Panc1 (cell line): Measurements from ENCODE around the gene PUSL1. TPM values are rescaled to one million over a fixed set of nuclear protein-coding genes. Genes with fewer than 3 reads are reported as not detected.
A peak's percentile ranks its signal among the peaks of the same experiment; 100 is the strongest.

ENCODE experiments used
- ATAC-seq: fragments of 200-7000 bp; cut with Tn5 transposase; 2 replicates; pipeline ENCODE4 v1.9.1; 2020; ENCODE audit warnings: mild to moderate bottlenecking, moderate library complexity
- BruUV-seq: library from RNA; stranded (reverse); fragments of 400-500 nt; replicated peaks from 2 replicates; lab custom pipeline; 2021; lab: Mats Ljungman, UMichigan
- CTCF ChIA-PET: fragments of 300-600 bp; sonication (Branson Sonifier 250); formaldehyde crosslinking; loops from one replicate; lab custom pipeline; 2022; ENCODE audit warnings: antibody characterized with exemption; lab: Charles Lee
- POLR2A ChIA-PET: fragments of 300-600 bp; sonication (Branson Sonifier 250); formaldehyde crosslinking; loops from one replicate; lab custom pipeline; 2022; ENCODE audit warnings: antibody characterized with exemption; lab: Charles Lee
- DNase-seq: peaks from one replicate; pipeline ENCODE4 v3.0.0-alpha.2; 2010; ENCODE audit warnings: low read depth, low spot score
- H3K27ac ChIP-seq: 2 replicates; pipeline ENCODE4 v1.5.1; 2011; ENCODE audit warnings: mild to moderate bottlenecking, low read length, inconsistent platforms
- H3K27me3 ChIP-seq: fragments of 200-500 bp; sonication (Bioruptor generic); 2 replicates; pipeline ENCODE4 v1.6.0; 2014; ENCODE audit warnings: low read length, inconsistent platforms; ENCODE audit not compliant: control insufficient read depth, insufficient read depth
- H3K36me3 ChIP-seq: fragments of 200-500 bp; sonication (Bioruptor generic); 2 replicates; pipeline ENCODE4 v1.5.1; 2014; ENCODE audit warnings: inconsistent platforms, mild to moderate bottlenecking, low read length, moderate library complexity; ENCODE audit not compliant: control insufficient read depth, insufficient read depth
- H3K4me1 ChIP-seq: 2 replicates; pipeline ENCODE4 v1.5.1; 2011; ENCODE audit warnings: inconsistent platforms, mild to moderate bottlenecking, low read length, moderate library complexity; ENCODE audit not compliant: control insufficient read depth, insufficient read depth
- H3K4me3 ChIP-seq, 2 experiments: 2 replicates each; pipeline ENCODE4 v1.5.1; 2011 to 2012; ENCODE audit warnings: low read depth in 2 of 2, low read length in 2 of 2, mild to moderate bottlenecking in 2 of 2, inconsistent platforms in 1 of 2, moderate library complexity in 1 of 2
- H3K9me3 ChIP-seq: fragments of 200-500 bp; sonication (Bioruptor generic); 2 replicates; pipeline ENCODE4 v1.5.1; 2014; ENCODE audit warnings: low read depth, mild to moderate bottlenecking, inconsistent platforms, low read length, moderate library complexity; ENCODE audit not compliant: control insufficient read depth, insufficient read depth
- POLR2AphosphoS5 ChIP-seq: IDR thresholded peaks from 2 replicates; pipeline ENCODE4 v1.6.1; 2012; ENCODE audit warnings: mild to moderate bottlenecking, low read depth, low read length, moderate library complexity
- REST ChIP-seq, 2 experiments: IDR thresholded peaks; 2 replicates each; pipeline ENCODE4 v1.6.1; 2011 to 2012; ENCODE audit warnings: low read depth in 2 of 2, control low read depth in 1 of 2, low read length in 1 of 2, mild to moderate bottlenecking in 1 of 2, moderate library complexity in 1 of 2; ENCODE audit not compliant: insufficient read depth in 1 of 2
- SIN3A ChIP-seq: IDR thresholded peaks from 2 replicates; pipeline ENCODE4 v1.6.1; 2012; ENCODE audit warnings: low read depth, mild to moderate bottlenecking, low read length, moderate library complexity, borderline replicate concordance; ENCODE audit not compliant: insufficient read depth
- TCF7L2 ChIP-seq: IDR thresholded peaks from 2 replicates; pipeline ENCODE4 v1.6.1; 2011; ENCODE audit warnings: mild to moderate bottlenecking, low read depth, low read length, inconsistent platforms
- in situ Hi-C: cut with HindIII; loops from 2 replicates; pipeline ENCODE4 v1.10.0; 2016; ENCODE audit warnings: low sequenced_read_pairs, low pct_unique_long_range_greater_than_20kb
- intact Hi-C: fragments of 100-400 bp; cut with micrococcal nuclease; formaldehyde crosslinking; loops from one replicate; pipeline ENCODE4 v1.10.0; 2022; ENCODE audit not compliant: unreplicated experiment
- total RNA-seq: library from RNA; stranded (reverse); gene quantifications from one replicate; pipeline ENCODE4 v1.2.1, GENCODE V29; 2021; ENCODE audit not compliant: unreplicated experiment
- TF ChIP-seq, protein P1 (sequence below): fragments of 450-650 bp; IDR thresholded peaks from 2 replicates; pipeline ENCODE4 v1.5.1; 2017; ENCODE audit warnings: mild to moderate bottlenecking

The PUSL1 gene
- total RNA-seq, 1 experiment from 2014 or later: 46.9 TPM

GRCh38 chr1:1337793-1338147, 29.4 kb downstream of the PUSL1 start:
- no peaks in the 10 kb centered on the region for H3K36me3 ChIP-seq
- no peaks in the 10 kb centered on the region for H3K27me3 ChIP-seq
- intact Hi-C loops (no loop called here), in situ Hi-C loops (no loop called here)
- ChIA-PET POLR2A (no interaction called here), CTCF (no interaction called here)
- TF ChIP-seq, protein P1, sequence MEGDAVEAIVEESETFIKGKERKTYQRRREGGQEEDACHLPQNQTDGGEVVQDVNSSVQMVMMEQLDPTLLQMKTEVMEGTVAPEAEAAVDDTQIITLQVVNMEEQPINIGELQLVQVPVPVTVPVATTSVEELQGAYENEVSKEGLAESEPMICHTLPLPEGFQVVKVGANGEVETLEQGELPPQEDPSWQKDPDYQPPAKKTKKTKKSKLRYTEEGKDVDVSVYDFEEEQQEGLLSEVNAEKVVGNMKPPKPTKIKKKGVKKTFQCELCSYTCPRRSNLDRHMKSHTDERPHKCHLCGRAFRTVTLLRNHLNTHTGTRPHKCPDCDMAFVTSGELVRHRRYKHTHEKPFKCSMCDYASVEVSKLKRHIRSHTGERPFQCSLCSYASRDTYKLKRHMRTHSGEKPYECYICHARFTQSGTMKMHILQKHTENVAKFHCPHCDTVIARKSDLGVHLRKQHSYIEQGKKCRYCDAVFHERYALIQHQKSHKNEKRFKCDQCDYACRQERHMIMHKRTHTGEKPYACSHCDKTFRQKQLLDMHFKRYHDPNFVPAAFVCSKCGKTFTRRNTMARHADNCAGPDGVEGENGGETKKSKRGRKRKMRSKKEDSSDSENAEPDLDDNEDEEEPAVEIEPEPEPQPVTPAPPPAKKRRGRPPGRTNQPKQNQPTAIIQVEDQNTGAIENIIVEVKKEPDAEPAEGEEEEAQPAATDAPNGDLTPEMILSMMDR: no peak
- no peak for TF ChIP-seq SIN3A
- no peak for TF ChIP-seq REST (IDR thresholded peaks at IDR 0.05; ENCODE audit: insufficient read depth in 1 of 2, low read depth in 2 of 2, low read length in 1 of 2)
- TF ChIP-seq TCF7L2: no peak
- no peak for TF ChIP-seq POLR2AphosphoS5
- BruUV-seq: no TSS peak
- no peaks in the 10 kb centered on the region for H3K4me1 ChIP-seq
- DNase-seq: no peak
- H3K27ac ChIP-seq: no peak overlapping the region
- peak; percentile 62 for ATAC-seq
- H3K9me3 ChIP-seq: no peaks in the 10 kb centered on the region
- H3K4me3 ChIP-seq: no peak overlapping the region

- Histone ChIP-seq H3K27me3 (no peaks in the 10 kb centered on the region), H3K9me3 (no peaks in the 10 kb centered on the region), H3K27ac (no peak overlapping the region), H3K4me1 (0 out of 2 replicates have a peak, but pooled peaks cover under 1% of the 10 kb centered on the region), H3K36me3 (no peaks in the 10 kb centered on the region), H3K4me3 (no peak overlapping the region)
- no peak for ATAC-seq
- intact Hi-C loops: no loop called here
- ChIA-PET POLR2A (no interaction called here), CTCF (no interaction called here)
- in situ Hi-C loops: no loop called here
- no TSS peak for BruUV-seq
- TF ChIP-seq TCF7L2 (no peak), REST (IDR thresholded peaks at IDR 0.05; ENCODE audit: insufficient read depth in 1 of 2, low read depth in 2 of 2, low read length in 1 of 2) (no peak), SIN3A (no peak), POLR2AphosphoS5 (no peak)
- TF ChIP-seq, protein P1: no peak
- no peak for DNase-seq
Observed at GRCh38 chr1:1338278-1338677, 29.9 kb downstream of the PUSL1 start.
